Mucosa of descending colon (tissue), 3 donors: ENCODE measurements around the gene RNF17. TPM values are rescaled to one million over a fixed set of nuclear protein-coding genes. Genes with fewer than 3 reads are reported as not detected.
A peak's percentile ranks its signal among the peaks of the same experiment; 100 is the strongest.

Experiments
- ATAC-seq: fragments of 200-7000 bp; cut with Tn5 transposase; one replicate; pipeline ENCODE4 v1.9.1; 2020; ENCODE audit warnings: mild to moderate bottlenecking, moderate library complexity
- DNase-seq, 3 donors: peaks; one replicate each; pipeline ENCODE4 v3.0.0-alpha.2; 2020
- H3K36me3 ChIP-seq: fragments of 200-600 bp; one replicate; pipeline ENCODE4 v1.8.0; 2021; ENCODE audit warnings: low read depth, mild to moderate bottlenecking
- H3K4me1 ChIP-seq: fragments of 200-600 bp; one replicate; pipeline ENCODE4 v1.8.0; 2021; ENCODE audit warnings: low read depth, mild to moderate bottlenecking
- H3K4me3 ChIP-seq: fragments of 200-600 bp; one replicate; pipeline ENCODE4 v1.8.0; 2021; ENCODE audit warnings: mild to moderate bottlenecking
- H3K9me3 ChIP-seq: fragments of 200-600 bp; one replicate; pipeline ENCODE4 v1.8.0; 2021; ENCODE audit warnings: mild to moderate bottlenecking
- intact Hi-C, 2 donors: fragments of 100-400 bp; cut with DNase I in 1 of 2; cut with micrococcal nuclease in 1 of 2; formaldehyde crosslinking; loops; one replicate each; pipeline versions ENCODE4 v1.11.0 to v1.11.1; 2022; cut with DNase I, micrococcal nuclease
- total RNA-seq, 3 donors: library from RNA; stranded (reverse); fragmentation: NEBNext Ultra II Directional in 2 of 3; extraction: Animal tissue kit (Norgen Biotek cat#: 25700) in 2 of 3; gene quantifications; one replicate each; pipeline versions ENCODE4 v1.2.1 to v1.2.4, GENCODE V29; 2021 to 2023
- TF ChIP-seq, protein P1 (sequence below): fragments of 200-600 bp; IDR thresholded peaks from one replicate; pipeline ENCODE4 v1.8.0; 2022; ENCODE audit warnings: antibody characterized with exemption, mild to moderate bottlenecking
- donor health status: DM: no; HTN: no; CAD: no; lungs with moderate emphysema.
- donor health status: DM: no; HTN: no; CAD: no.
- donor health status: DM: no; HTN: yes; CAD: no.

The RNF17 gene
- total RNA-seq, 3 donors from 2014 or later = not detected

DNA sequence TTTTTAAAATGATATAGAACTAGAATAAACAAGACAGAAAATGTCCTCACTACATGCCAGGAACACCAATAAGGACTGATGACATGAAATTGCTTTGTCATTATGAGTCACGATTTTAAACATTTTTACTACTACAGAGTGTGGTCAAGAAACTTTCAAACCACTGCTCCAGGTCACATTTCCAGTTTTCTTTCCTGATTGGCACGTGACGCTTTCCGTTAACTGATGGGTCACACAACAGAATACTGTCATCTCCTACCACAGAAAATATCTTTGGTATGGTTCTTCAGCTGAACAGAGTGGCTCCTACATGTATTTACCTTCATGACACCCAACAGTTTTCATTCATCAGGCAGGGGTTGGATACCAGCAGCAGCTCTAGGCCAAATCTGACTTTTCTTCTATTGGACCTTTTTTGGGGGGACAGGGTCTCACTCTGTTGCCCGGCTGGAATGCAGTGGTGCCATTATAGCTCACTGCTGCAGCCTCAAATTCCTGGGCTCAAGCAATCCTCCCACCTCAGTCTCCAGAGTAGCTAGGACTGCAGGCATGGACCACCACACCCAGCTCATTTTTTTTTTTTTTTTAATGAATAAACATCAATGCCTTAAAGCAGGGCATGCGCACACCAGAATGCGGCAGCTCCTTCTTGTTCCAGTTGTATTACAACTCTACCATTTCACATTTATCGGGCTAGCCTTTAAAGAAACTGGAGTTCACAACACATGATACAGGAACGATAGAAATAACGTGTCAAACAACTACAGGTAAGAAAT is 147.4 kb downstream of the RNF17 start:
- no peaks in the 10 kb centered on the region for H3K9me3 ChIP-seq
- TF ChIP-seq, protein P1, sequence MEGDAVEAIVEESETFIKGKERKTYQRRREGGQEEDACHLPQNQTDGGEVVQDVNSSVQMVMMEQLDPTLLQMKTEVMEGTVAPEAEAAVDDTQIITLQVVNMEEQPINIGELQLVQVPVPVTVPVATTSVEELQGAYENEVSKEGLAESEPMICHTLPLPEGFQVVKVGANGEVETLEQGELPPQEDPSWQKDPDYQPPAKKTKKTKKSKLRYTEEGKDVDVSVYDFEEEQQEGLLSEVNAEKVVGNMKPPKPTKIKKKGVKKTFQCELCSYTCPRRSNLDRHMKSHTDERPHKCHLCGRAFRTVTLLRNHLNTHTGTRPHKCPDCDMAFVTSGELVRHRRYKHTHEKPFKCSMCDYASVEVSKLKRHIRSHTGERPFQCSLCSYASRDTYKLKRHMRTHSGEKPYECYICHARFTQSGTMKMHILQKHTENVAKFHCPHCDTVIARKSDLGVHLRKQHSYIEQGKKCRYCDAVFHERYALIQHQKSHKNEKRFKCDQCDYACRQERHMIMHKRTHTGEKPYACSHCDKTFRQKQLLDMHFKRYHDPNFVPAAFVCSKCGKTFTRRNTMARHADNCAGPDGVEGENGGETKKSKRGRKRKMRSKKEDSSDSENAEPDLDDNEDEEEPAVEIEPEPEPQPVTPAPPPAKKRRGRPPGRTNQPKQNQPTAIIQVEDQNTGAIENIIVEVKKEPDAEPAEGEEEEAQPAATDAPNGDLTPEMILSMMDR = no peak
- ATAC-seq (peak; percentile 77), DNase-seq (no peak)
- intact Hi-C loops = no loop called here
- no peak overlapping the region for H3K4me3 ChIP-seq
- peaks cover 5% of the 10 kb centered on the region for H3K4me1 ChIP-seq
- no peaks in the 10 kb centered on the region for H3K36me3 ChIP-seq

DNA sequence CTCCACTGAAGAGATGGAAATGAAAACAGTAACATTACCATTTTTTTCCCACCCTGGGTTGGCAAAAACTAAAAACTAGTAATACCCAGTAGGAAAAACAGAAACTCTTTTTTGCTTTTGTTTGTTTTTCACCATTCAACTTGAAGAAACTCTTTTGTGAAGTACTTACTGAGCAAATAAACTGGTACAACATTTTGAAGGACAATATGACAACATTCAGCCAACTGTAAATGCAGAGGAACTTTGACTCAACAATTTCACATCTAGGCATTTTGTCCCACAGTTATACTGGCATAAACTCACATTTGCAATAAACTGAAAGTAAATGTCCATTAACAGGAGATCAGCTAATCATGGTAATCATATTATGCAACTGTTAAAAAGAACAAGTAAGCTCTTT is 152.5 kb downstream of the RNF17 start:
- intact Hi-C loops = no loop called here

DNA sequence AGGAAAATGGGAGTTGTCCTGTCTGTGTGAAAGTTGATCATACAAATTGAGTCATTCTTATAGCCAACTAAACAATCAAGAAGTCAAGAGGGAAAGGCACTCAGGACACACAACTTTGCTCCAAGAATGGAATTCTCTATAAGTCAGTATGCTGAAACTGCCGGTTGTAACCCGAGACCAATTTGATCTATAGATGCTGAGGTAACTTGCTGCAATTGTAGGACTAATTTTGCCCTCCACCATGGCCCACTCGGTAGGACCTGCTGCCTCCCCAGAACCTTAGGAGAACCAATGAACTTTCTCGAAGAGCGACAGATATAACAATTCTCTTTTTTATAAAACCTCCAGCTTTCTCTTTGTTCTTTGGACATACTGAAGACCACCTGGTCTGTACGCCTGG is 157.0 kb downstream of the RNF17 start:
- no peak for ATAC-seq
- intact Hi-C loops = no loop called here
- TF ChIP-seq, protein P1 = no peak

More for the DNA sequence above, 152.5 kb downstream of the RNF17 start:
- no peaks in the 10 kb centered on the region for H3K36me3 ChIP-seq
- no peak for DNase-seq
- no peaks in the 10 kb centered on the region for H3K4me1 ChIP-seq
- H3K4me3 ChIP-seq = no peak overlapping the region
- H3K9me3 ChIP-seq = no peaks in the 10 kb centered on the region
- TF ChIP-seq, protein P1 = no peak
- no peak for ATAC-seq

DNA sequence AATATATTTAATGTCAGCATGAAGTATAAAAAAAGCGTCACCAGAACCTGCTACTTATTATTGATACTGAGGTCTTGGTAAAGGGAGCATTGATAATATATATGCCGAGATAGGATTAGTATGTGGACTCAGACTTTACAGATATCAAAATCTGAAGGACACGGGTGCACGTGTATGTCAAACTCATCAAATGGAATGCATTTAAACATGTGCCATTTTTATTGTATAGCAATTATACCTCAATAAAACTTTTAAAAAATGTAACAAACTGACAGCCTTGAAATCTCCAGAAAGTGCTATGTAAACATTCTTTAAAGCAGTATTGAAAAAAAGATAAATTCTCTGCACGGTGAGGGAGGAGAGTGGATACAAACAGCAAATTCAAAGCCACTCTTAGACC is 157.9 kb downstream of the RNF17 start:
- ATAC-seq (no peak), DNase-seq (no peak)
- Histone ChIP-seq H3K4me1 (no peaks in the 10 kb centered on the region), H3K4me3 (peak overlapping the region; percentile 78), H3K36me3 (no peaks in the 10 kb centered on the region), H3K9me3 (no peaks in the 10 kb centered on the region)
- TF ChIP-seq, protein P1 = no peak
- intact Hi-C loops = no loop called here

More for the DNA sequence above, 157.0 kb downstream of the RNF17 start:
- H3K4me3 ChIP-seq = no peak overlapping the region
- no peaks in the 10 kb centered on the region for H3K9me3 ChIP-seq
- DNase-seq = no peak
- H3K4me1 ChIP-seq = no peaks in the 10 kb centered on the region
- no peaks in the 10 kb centered on the region for H3K36me3 ChIP-seq

DNA sequence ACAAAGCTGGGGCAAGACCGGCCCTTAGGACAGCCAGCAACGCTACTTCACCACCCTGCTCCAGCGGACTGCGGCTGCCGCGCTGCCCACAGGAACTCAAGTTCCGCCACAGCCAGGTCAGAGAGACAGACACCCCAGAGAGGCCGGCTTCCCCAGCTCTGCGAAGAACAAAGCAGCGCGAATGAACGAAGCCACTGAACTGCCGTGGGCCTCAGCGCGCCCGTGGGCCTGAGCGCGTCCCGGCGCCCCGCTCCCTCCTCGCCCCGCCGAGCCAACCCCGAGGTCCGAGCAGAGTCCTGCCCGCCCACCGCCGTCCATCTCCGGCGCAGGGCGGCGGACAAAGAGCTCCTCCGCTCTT is 158.4 kb downstream of the RNF17 start:
- Histone ChIP-seq H3K36me3 (no peaks in the 10 kb centered on the region), H3K4me1 (no peaks in the 10 kb centered on the region), H3K9me3 (no peaks in the 10 kb centered on the region), H3K4me3 (peak overlapping the region; percentile 78)
- DNase-seq = peak in 1 of 3 donors; percentile 39
- intact Hi-C loops = no loop called here
- ATAC-seq = peak; percentile 38
- TF ChIP-seq, protein P1 = no peak
